DOHH2 (cell line): ENCODE results near the gene ACAN.

ENCODE experiments used
- H3F3A ChIP-seq: fragments of 200-600 bp; sonication (generic), shearing (Covaris generic); 2 replicates; pipeline ENCODE4 v1.6.0; 2016; ENCODE audit warnings: antibody characterized with exemption, mild to moderate bottlenecking; ENCODE audit not compliant: control insufficient read depth, insufficient read depth
- H3K27ac ChIP-seq: fragments of 200-600 bp; sonication (generic); 2 replicates; pipeline ENCODE4 v1.5.1; 2014; ENCODE audit warnings: low read depth, mild to moderate bottlenecking, low read length, moderate library complexity
- H3K27me3 ChIP-seq: fragments of 200-600 bp; sonication (generic); 2 replicates; pipeline ENCODE4 v1.6.1; 2014; ENCODE audit warnings: mild to moderate bottlenecking, low read length, mixed read lengths; ENCODE audit not compliant: control insufficient read depth
- H3K36me3 ChIP-seq: fragments of 200-600 bp; sonication (generic); 2 replicates; pipeline ENCODE4 v1.6.1; 2014; ENCODE audit warnings: mild to moderate bottlenecking, low read length, moderate library complexity, mixed read lengths; ENCODE audit not compliant: control insufficient read depth
- H3K4me1 ChIP-seq: fragments of 200-600 bp; sonication (generic); 2 replicates; pipeline ENCODE4 v1.6.1; 2014; ENCODE audit warnings: mild to moderate bottlenecking, low read length, mixed read lengths; ENCODE audit not compliant: control insufficient read depth
- H3K4me2 ChIP-seq: fragments of 200-600 bp; sonication (generic); 2 replicates; pipeline ENCODE4 v1.6.0; 2014; ENCODE audit warnings: mild to moderate bottlenecking, low read length, moderate library complexity
- H3K4me3 ChIP-seq: fragments of 200-600 bp; sonication (generic); 2 replicates; pipeline ENCODE4 v1.5.1; 2014; ENCODE audit warnings: mild to moderate bottlenecking, low read length, mixed read lengths
- H3K79me2 ChIP-seq: fragments of 200-600 bp; sonication (generic); 2 replicates; pipeline ENCODE4 v1.6.1; 2014; ENCODE audit warnings: mild to moderate bottlenecking, low read length, mixed read lengths; ENCODE audit not compliant: control insufficient read depth
- H3K9me2 ChIP-seq: fragments of 200-600 bp; sonication (generic); replicated peaks from 2 replicates; pipeline ENCODE4 v1.6.1; 2014; ENCODE audit warnings: mild to moderate bottlenecking, low read length, mixed read lengths; ENCODE audit not compliant: control insufficient read depth
- H3K9me3 ChIP-seq: fragments of 200-600 bp; sonication (generic); 2 replicates; pipeline ENCODE4 v1.6.1; 2014; ENCODE audit warnings: antibody characterized with exemption, low read length, mixed read lengths; ENCODE audit not compliant: control insufficient read depth, insufficient read depth
- H4K20me1 ChIP-seq: fragments of 200-600 bp; sonication (generic); 2 replicates; pipeline ENCODE4 v1.6.0; 2014; ENCODE audit warnings: low read depth, mild to moderate bottlenecking, antibody characterized with exemption, low read length, moderate library complexity; ENCODE audit not compliant: control insufficient read depth, insufficient read depth
- CTCF ChIP-seq: fragments of 200-600 bp; sonication (generic); IDR thresholded peaks from one replicate; pipeline ENCODE4 v1.5.1; 2014; ENCODE audit warnings: antibody characterized with exemption, mild to moderate bottlenecking, low read depth, low read length; ENCODE audit not compliant: poor library complexity, severe bottlenecking
- EZH2phosphoT487 ChIP-seq: fragments of 200-600 bp; sonication (generic); IDR thresholded peaks from 2 replicates; pipeline ENCODE4 v1.6.1; 2017; ENCODE audit warnings: borderline replicate concordance, mild to moderate bottlenecking, antibody characterized with exemption, low read length, moderate library complexity, mixed read lengths

ACAN gene

DNA sequence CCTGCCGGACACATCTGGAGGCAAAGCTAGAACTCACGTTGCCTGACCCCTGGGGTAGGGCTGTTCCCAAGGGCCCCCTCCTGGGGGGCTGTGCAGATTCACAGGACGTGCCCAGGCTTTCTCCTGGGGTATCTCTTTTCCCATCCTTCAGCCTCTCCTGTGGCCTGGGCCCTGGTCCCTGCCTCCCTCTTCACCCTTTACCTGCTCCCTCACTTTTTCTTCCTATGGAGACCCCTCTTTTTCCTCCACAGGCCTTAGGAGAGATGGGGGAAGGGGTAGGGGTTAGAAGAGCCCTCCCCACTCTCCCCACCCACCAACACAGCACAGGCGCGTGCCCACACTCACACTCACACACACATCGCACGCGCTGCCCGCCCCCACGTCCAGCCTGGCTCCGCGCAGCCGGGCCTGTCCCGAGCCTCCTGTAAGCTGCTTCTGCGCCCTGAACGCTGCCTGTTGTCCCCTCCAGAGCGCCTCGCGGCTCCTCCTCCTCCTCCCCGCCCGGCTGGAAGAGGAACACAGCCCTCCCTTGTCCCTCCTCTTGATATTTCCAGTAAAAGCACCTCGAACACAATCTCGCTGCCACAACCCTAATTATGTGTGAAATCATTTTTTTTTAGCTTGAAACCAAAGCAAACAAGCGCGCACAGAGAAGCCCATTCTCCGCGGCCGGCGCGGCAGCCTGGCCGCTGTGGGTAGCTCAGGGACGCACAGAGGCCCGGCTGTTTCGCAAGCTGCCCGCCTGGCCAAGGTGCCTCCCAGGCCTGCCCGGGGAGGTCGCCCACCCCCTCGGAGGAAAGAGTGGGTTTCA is 33.9 kb upstream of the ACAN start:
- Histone ChIP-seq H3K27me3 (0 out of 2 replicates have a peak, but pooled peaks cover 6% of the 10 kb centered on the region), H3K79me2 (no peaks in the 10 kb centered on the region), H4K20me1 (no peaks in the 10 kb centered on the region), H3K4me1 (no peaks in the 10 kb centered on the region), H3K27ac (no peak overlapping the region), H3K9me2 (no peaks in the 10 kb centered on the region), H3K36me3 (no peaks in the 10 kb centered on the region), H3K9me3 (peaks cover 4% of the 10 kb centered on the region; the same call in 1 of the 2 replicates), H3K4me2 (no peak overlapping the region), H3F3A (no peaks in the 10 kb centered on the region), H3K4me3 (no peak overlapping the region)
- TF ChIP-seq CTCF (no peak), EZH2phosphoT487 (no peak)

- Histone ChIP-seq H3K36me3 (no peaks in the 10 kb centered on the region), H3K79me2 (no peaks in the 10 kb centered on the region), H3K4me1 (no peaks in the 10 kb centered on the region), H3K9me3 (peaks cover 10% of the 10 kb centered on the region; the same call in 1 of the 2 replicates), H4K20me1 (no peaks in the 10 kb centered on the region), H3K9me2 (no peaks in the 10 kb centered on the region), H3F3A (no peaks in the 10 kb centered on the region), H3K4me2 (no peak overlapping the region), H3K27me3 (no peaks in the 10 kb centered on the region), H3K27ac (no peak overlapping the region), H3K4me3 (no peak overlapping the region)
- no peak for TF ChIP-seq EZH2phosphoT487
- no peak for TF ChIP-seq CTCF
Measured at GRCh38 chr15:88775776-88776175, 27.5 kb upstream of the ACAN start.

DNA sequence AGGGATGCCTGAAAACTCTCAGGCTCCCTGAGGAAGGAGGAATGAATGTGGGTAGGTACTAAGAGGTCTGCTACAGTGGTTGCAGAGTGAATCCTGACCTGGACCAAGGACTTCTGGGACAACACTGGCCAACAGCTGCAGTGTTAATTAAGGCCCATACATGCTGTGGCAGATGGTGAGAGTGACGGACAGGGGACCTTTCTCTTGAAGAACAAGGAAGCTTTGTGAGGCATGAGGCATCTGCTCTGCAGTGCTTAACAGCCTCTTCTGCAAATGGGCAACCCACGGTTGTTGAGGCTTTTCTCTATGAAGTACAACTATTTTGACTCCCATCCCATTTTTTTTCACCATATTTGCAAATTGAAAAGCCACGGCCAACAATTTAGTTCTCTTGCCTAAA is 26.6 kb upstream of the ACAN start:
- Histone ChIP-seq H3K27me3 (no peaks in the 10 kb centered on the region), H3K4me3 (no peak overlapping the region), H3K4me1 (no peaks in the 10 kb centered on the region), H3K9me2 (no peaks in the 10 kb centered on the region), H3K4me2 (no peak overlapping the region), H3K9me3 (peaks cover 10% of the 10 kb centered on the region; the same call in 1 of the 2 replicates), H4K20me1 (no peaks in the 10 kb centered on the region), H3K36me3 (no peaks in the 10 kb centered on the region), H3K27ac (no peak overlapping the region), H3F3A (no peaks in the 10 kb centered on the region), H3K79me2 (no peaks in the 10 kb centered on the region)
- TF ChIP-seq EZH2phosphoT487 (no peak), CTCF (no peak)
